GM10847 (cell line): ENCODE results near the gene GABARAPL2.

Experiments used
- POLR2A ChIP-seq: IDR thresholded peaks from 2 replicates; pipeline ENCODE4 v1.6.1; 2011; ENCODE audit not compliant: insufficient read length; ENCODE audit errors: extremely low read depth

The GABARAPL2 gene

DNA sequence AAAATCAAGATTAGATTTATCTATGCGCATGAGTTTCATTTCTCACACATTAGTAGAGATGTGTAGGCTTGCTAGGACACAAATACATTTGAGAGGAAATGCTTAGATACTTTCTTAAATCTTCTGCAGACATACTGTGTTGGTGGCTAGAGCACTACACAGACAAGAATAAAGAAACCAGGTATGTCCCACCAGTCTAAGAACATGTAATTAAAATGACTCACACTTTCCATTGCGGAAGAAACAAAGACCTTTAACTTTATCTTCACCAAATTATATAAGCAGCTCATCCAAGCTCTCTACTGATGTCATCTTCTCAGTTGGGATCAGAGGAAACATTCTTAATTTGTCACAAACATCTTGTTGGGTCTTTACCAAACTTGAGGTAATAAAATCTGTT, 12.5 kb downstream of the GABARAPL2 start:
- no peak for TF ChIP-seq POLR2A

DNA sequence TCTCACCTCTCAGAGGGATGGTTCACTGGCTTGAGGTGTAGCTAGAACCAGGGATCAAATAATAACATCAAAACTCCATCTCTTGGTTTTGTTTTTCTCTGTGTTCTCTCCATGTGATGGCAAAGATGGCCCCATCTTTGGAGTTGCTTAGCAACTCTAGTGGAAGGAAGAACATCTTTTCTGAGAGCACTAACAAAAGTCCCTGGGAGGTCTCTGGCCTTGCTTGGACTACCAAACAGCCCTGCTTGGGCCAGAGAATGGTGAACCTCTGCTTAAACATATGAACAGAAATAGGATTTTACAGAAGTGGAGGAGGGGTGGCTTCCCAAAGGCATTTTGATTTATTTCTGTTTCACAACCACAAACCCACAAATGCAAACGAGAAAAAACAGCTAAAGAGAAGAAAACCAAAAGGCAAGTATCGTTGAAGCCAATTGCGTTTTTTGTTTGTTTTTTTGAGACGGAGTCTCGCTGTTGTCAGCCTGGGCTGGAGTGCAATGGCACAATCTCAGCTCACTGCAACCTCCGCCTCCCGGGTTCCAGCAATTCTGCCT, 13.2 kb downstream of the GABARAPL2 start:
- no peak for TF ChIP-seq POLR2A

- TF ChIP-seq POLR2A, result no peak
Measured at GRCh38 chr16:75584108-75584507, 17.9 kb downstream of the GABARAPL2 start.

DNA sequence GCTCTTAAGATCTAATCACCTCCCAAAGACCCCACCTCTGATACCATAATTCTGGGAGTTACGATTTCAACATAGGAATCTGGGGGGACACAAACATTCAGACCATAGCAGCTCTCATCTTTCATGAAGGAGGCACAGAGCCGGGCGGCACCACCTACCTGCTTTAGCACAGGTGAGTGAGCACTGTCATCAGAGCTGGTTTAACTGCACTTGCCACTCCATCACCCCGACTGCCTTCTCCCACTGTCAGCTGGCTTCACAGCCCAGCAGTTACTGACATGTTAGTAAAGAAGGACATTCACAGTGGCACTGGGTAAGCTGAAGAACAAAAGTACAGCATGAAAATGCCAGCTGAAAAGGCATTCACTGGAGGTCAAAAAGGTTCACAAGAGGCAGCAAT, 22.5 kb downstream of the GABARAPL2 start:
- TF ChIP-seq POLR2A, result no peak

DNA sequence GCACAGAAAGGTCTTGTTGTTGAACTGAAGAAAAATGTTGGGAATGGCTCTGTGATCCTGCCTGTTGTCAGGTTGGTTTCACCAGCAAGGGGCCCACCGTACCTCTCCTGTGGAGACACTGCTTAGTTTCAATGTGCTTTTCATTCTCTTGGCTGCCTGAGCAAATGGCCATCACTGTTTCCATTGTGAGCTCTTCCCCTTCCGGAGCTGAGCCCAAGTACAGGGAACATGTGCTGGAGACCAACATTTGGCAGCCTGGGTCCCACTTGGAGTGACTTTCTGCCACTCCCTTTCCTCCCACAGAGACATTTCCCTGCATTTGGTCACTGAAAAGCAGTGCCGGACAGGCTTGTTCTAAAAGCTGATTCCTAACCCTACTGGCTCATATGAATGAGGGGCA, 23.1 kb downstream of the GABARAPL2 start:
- no peak for TF ChIP-seq POLR2A

- no peak for TF ChIP-seq POLR2A
Measured at GRCh38 chr16:75590920-75591843, 25.0 kb downstream of the GABARAPL2 start.

GRCh38 chr16:75593308-75593707, 27.1 kb downstream of the GABARAPL2 start:
- no peak for TF ChIP-seq POLR2A

- TF ChIP-seq POLR2A, result no peak
Measured at GRCh38 chr16:75593825-75594820, 27.9 kb downstream of the GABARAPL2 start.

DNA sequence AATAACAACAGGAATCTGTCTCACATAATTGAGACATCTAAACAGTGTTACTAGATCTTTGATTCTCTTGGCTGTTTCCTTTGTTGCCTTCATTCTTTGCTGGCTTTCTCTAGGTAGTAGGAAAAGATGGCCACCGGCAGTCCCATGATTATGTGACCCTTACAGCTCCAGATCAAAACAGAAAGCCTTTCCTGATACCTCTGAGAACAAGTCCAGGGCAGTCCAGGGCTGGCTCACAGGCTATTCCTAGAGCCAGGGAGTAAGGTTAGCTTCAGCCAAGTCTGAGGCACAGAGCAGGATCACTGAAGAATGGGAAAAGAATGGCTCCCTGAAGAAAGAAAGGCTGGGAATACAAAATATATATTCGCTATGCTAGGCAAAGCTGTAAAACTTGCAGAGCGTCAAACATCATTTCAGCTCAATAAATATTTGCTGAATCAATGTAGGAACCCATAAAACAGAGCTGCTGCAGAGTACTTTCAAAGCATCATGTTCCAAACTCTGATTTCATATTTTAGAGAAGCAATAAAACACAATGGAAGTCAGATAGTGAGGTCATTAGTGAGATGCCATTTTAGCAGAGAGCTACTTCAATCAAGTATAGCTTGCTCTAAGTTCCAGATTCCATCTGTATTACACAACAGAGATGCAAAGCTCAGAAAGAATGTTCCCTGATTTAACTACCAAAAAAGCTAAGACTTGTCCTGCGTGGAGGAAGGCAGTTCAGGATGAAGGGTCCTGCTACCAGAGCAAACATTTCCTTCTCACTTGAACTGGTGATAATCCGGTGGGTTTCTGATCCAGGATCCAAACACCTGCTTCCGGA, 33.5 kb downstream of the GABARAPL2 start:
- no peak for TF ChIP-seq POLR2A

- TF ChIP-seq POLR2A, result no peak
Measured at GRCh38 chr16:75603241-75603640, 37.1 kb downstream of the GABARAPL2 start.

- TF ChIP-seq POLR2A, result no peak
Measured at GRCh38 chr16:75606507-75606906, 40.3 kb downstream of the GABARAPL2 start.

DNA sequence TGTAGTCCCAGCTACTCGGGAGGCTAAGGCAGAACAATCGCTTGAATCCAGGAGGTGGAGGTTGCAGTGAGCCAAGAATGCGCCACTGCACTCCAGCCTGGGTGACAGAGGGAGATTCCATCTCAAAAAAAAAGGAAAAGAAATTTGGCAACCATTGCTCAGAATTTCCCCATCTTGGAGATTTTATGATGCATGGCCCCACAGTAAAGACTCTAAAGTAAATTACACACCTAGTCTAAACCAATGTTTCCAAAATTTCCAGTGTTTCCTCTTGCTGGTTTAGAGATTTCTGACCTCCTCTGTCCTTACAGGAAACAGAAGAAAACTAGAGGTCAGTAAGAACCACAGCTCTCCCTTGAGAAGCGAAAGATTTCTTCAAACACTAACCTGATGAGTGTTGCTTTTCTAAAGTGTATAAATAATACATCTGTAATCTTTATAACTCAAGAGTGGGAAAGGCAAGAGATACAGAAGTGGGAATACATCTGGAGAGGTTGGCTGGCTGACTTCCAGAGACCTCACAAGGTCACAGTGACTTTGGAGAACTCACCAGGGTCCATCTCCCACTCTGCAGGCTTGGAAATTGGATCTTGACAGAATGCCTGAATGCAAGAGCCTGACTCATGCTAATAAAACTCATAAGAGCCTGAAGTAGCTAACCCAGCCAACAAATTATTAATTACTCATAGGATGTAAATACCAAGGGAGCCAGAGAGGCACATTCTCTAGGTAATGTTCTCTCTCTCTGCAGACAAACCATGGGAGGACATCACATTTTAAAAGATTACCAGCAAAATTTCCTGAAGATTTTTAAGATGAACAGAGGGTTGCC, 48.1 kb downstream of the GABARAPL2 start:
- no peak for TF ChIP-seq POLR2A

DNA sequence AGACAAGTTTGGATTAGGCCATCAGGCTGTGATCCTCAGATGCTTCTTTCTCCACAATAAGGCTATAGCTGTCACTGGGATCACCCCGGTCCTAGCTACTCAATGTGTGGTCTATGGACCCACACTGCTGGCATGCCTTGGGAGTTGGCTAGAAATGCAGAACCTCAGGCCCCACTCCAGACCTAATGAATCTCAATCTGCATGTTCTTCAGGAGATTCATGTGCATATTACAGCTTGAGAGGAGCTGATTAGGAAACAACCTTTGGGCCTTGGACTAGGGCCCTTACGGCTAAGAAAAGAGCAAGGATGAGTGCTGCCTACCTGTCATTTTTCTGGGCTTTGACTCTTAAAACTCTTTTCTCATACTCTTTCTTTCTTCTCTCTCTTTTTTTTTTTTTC, 49.4 kb downstream of the GABARAPL2 start:
- TF ChIP-seq POLR2A, result no peak
